ENCODE data around the gene ASCC1. TPM values are rescaled to one million over a fixed set of nuclear protein-coding genes. Genes with fewer than 3 reads are reported as not detected.

The ASCC1 gene
- total and polyA plus RNA-seq, 2 of the 13 experiments (the other 11 are each of a cell fraction or from before 2014, with no cell fraction given), result 21.6 to 30.1 TPM

- TF ChIP-seq RFX5 (IDR thresholded peaks at IDR 0.05; ENCODE audit: low read depth, low read length) (no peak), REST (IDR thresholded peaks at IDR 0.05; ENCODE audit: borderline replicate concordance in 1 of 2, low read depth in 1 of 2, low read length in 2 of 2) (no peak), ZNF691 (CRISPR knock-in tag; IDR thresholded peaks at IDR 0.05; ENCODE audit: borderline replicate concordance, low read depth) (peak; percentile 23; the same call in 1 of the 2 replicates), PTBP1 (IDR thresholded peaks at IDR 0.05; ENCODE audit: low read depth, low read length, poor library complexity, severe bottlenecking) (no peak), ETS1 (CRISPR knock-in tag; IDR thresholded peaks at IDR 0.05) (no peak), ZBTB33 (CRISPR knock-in tag; IDR thresholded peaks at IDR 0.05) (no peak; the same call in 1 of the 2 replicates), ZNF572 (CRISPR knock-in tag; IDR thresholded peaks at IDR 0.05) (no peak), ZHX2 (IDR thresholded peaks at IDR 0.05; ENCODE audit: low read depth) (no peak), ZHX2 (CRISPR knock-in tag; IDR thresholded peaks at IDR 0.05; ENCODE audit: borderline replicate concordance) (no peak), ZNF382 (CRISPR knock-in tag; IDR thresholded peaks at IDR 0.05; ENCODE audit: borderline replicate concordance) (no peak), SKI (IDR thresholded peaks at IDR 0.05; ENCODE audit: partially characterized antibody) (peak; percentile 76), ZNF275 (CRISPR knock-in tag; IDR thresholded peaks at IDR 0.05; ENCODE audit: borderline replicate concordance) (no peak), ZNF224 (CRISPR knock-in tag; IDR thresholded peaks at IDR 0.05) (no peak)
Observed at GRCh38 chr10:72068901-72069446, 147.1 kb downstream of the ASCC1 start (continued).

Data from HepG2 (cell line).